HG03064 (cell line): ENCODE measurements around the gene TBC1D20.
"Not testable (repeated sequence)": the region's sequence is repeated elsewhere in the genome, so short reads cannot be mapped to it uniquely, and the experiment has no call there.

Source experiments
- ATAC-seq: cut with Tn5 transposase; IDR thresholded peaks from one replicate; pipeline ENCODE4 v1.9.1; 2021; ENCODE audit warnings: low read depth; ENCODE audit not compliant: unreplicated experiment

TBC1D20 gene, protein sequence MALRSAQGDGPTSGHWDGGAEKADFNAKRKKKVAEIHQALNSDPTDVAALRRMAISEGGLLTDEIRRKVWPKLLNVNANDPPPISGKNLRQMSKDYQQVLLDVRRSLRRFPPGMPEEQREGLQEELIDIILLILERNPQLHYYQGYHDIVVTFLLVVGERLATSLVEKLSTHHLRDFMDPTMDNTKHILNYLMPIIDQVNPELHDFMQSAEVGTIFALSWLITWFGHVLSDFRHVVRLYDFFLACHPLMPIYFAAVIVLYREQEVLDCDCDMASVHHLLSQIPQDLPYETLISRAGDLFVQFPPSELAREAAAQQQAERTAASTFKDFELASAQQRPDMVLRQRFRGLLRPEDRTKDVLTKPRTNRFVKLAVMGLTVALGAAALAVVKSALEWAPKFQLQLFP

GRCh38 chr20:462199-462991 is at the start of gene TBC1D20:
TBC1D20 (minus strand) TSS chr20:462533; CDS start chr20:462405, 128 bp downstream.
- peak; percentile 90 for ATAC-seq

DNA sequence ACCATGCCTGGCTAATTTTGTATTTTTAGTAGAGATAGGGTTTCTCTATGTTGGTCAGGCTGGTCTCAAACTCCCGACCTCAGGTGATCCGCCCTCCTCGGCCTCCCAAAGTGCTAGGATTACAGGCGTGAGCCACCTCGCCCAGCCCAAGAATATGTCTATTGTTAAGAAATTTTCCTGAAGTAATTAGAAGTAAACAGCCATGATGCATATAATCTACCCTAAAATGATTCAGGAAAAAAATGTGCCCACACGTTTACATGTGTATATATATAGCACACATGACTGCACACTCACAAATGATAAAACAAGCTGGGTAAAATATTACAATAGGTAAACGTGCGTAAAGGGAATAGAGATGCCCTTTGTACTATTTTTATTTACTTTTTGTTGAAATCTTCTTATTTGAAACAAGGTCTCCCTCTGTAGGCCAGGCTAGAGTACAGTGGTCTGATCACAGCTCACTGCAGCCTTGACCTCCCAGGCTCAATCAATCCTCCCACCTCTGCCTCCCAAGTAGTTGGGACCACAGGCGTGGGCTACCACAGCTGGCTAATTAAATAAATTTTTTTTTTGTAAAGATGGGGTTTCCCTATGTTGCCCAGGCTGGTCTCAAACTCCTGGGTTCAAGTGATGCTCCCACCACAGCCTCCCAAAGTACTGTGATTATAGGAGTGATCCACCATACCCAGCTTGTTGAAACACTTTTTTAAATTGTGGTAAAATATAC is 48.2 kb upstream of the TBC1D20 start:
- ATAC-seq: not testable (repeated sequence)

GRCh38 chr20:508364-508787 is 46.0 kb upstream of the TBC1D20 start:
- ATAC-seq: not testable (repeated sequence)

DNA sequence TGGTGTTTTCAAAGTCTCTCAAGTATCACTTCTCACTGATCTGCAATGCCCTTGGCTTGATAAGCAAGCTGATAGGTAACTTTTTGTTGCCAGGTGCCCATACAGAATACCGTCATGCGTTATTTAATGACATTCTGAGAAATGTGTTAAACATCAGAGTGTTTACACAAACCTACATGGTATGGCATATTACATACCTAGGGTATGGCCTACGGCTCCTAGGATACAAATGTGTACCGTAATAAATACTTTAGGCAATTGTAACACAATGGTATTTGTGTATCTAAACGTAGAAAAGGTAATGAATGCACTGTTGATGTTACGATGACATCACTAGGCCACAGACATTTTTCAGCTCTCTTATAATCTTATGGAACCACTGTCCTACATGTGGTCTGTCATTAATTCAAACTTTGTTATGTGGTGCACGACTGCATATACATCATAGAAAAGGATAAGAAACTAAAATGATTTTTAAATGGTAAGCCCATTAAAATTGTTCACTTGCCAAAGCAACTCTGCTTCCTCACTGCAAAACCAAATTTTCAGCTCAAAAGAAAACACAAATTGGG is 45.5 kb upstream of the TBC1D20 start:
- no peak for ATAC-seq

DNA sequence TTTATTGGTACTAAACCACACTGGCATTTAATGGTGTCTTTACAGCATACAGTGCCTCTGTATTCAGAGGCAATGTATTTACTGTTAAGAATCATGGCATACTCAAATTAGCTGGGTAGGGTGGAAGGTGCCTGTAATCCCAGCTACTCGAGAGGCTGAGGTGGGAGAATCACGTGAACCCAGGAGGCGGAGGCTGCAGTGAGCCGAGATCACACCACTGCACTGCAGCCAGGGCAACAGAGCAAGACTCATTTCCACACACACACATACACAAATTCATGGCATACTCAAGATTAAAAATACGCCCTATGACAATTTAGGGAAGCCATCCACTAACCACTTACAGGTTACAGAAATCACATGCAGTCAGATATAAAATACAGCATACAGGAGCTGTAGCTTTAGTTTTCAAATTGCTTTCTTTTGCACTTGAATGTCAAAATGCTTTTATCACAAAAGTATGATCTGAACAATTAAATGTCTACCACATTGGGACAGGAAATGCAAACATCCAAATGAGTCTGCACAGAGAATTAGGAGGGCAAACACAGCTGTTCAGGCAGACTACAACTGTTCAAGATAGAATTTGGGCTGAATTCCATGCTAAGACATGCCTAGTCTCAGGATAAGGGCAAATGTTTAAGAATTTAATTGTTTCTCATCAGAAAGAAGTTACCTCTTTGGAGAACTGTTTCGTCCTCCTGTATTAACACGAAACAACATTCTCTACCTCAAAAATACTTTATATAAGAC is 44.8 kb upstream of the TBC1D20 start:
- no peak for ATAC-seq

- no peak for ATAC-seq
Observed at GRCh38 chr20:504632-505075, 42.3 kb upstream of the TBC1D20 start.

DNA sequence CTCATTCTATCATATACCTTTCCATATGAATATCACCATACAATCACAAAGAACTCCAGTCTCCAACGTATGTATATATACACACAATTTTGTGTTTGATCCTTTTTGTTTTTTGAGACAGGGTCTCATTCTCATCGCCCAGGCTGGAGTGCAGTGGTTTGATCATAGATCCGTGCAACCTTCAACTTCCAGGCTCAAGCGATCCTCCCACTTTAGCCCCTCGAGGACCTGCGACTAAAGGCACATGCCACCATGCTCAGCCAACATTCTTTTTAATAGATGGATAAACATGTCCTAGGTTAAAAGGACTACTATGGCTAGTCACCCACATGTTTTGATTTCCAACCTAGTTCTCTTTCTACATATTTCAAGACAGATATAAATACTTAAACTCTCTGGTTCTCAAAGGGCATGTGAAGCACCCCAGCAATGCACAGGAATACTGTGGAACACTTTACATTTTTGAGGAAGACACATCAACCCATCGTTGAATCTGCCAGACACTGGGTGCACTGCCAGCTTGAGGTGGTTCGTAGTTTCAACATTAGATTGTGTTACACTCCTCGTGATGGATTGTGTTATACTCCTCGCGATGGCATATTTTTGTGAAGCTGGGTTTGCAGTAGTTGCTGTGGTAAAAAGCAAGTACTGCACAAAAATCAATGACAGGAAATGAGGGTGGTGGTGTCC is 40.9 kb upstream of the TBC1D20 start:
- ATAC-seq: no peak

DNA sequence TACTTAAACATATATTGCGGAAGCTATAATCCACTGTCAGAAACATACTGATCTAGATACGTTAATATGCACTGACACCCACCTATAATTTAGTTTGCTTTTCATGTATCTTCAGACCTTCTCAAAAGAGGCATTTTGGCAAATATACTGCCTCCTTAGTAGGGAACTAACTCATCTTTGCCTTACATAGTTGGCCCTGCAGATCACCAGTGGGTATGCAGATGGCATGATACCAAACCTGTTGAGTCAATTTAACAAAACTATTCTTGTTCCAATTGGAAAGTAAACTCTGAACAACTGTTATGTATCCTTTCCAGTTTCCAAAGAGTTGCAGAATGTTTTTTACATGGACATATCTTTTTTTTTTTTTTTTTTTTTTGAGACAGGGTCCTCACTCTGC is 35.6 kb upstream of the TBC1D20 start:
- ATAC-seq: no peak

DNA sequence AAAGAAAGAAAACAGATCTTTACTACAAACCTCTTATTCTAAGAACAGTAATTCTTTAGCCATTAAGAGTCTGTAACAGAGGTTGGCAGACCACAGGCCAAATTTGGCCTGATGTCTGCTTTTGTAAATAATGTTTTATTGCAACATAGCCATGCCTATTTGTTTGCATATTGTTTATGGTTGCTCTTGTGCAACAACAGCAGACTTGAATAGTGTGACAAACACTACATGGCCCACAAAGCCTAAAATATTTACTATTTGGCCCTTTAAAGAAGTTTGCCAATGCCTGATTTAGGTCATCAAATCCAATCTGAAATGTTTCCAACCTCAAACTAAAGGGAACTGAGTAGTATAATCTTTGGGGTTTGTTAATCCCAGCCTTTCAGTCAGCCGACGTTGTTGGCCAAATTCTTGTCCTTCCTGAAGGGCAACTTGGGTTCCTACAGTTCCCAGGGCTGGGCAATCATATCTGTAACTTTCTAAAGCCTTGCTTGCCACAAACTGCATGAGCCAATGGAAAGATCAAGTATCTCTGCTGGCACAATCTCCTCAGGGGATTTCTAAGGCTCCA is 33.9 kb upstream of the TBC1D20 start:
- ATAC-seq: no peak

DNA sequence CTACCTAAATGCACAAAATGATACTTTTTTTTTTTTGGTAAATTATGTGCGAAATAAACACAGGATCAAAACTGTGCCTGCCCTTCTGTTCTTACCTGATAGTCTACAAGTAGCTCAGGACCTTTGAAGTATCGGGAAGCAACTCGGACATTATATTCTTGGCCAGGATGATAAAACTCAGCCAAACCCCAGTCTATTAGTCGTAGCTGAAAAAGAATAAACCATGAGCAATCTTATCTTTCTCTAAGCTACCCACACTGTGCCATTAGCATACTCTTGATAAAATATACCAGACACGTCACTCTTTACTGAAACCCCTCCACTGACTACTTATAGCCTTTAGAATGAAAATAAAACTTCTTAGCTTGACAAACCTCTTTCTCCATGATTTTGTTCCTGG is 29.8 kb upstream of the TBC1D20 start:
- ATAC-seq: no peak

DNA sequence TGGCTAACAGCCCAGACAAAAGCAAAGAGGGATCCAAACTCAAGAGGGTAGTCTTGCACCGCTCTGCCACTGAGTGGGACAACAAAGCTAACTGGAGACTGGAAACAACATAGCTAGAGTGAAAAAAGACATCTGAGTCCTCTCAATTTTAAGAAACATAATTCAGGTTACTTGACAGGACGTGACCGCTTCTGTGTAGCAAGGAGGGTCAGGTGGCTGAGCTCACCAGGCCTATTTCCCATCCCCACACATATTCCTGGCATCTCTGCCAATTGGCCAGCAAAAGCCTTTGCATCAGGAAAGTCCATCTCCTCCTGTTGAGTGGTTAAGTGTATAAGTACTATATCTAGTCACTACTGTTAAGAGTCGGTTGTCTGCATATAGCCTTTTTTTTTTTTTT is 25.3 kb upstream of the TBC1D20 start:
- ATAC-seq: no peak

GRCh38 chr20:483815-484644 is 21.7 kb upstream of the TBC1D20 start:
- ATAC-seq: no peak

DNA sequence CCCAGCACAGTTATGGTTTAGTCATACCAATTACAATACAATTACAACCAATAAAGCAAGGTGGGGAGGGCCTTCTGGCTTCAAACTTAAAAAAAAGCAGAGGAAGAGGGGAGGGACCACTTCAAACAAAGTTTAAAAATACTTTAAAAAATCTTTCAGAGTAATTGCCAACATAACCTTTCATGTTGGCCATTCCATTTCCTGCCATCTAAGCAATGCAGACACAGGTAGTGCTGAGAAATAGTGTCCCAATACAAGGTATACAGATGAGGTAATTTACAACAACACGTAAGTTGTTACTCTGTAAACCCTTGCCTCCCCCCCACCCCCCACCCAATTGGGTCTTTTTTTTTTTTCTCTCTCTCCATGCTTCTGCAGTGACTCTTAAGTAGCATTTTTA is 18.8 kb upstream of the TBC1D20 start:
- ATAC-seq: no peak

- ATAC-seq: no peak
Observed at GRCh38 chr20:480044-480443, 17.7 kb upstream of the TBC1D20 start.

DNA sequence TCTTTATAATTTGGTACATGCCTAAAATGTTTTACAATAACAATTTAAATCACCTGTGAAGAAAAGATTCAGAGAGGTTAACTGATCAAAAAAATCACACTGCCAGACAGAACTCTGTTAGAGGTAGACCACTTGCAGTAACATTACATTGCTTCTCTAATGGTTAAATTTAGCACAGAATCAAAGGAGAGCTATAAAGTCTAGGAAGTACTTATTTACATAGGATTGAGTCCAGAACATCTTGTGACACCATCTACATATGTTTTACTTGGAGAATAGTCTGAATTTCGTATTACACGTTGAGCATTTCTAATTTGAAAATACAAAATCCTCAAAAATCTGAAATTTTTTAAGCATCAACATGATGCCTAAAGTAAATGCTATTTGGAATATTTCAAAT is 17.2 kb upstream of the TBC1D20 start:
- no peak for ATAC-seq

- no peak for ATAC-seq
Observed at GRCh38 chr20:478949-479429, 16.7 kb upstream of the TBC1D20 start.

GRCh38 chr20:478010-478948 is 15.9 kb upstream of the TBC1D20 start:
- no peak for ATAC-seq
